Measurements from ENCODE around the gene EXOC6B.

The EXOC6B gene

GRCh38 chr2:72828840-72829507 is 3.1 kb upstream of the EXOC6B start:
- DNase-seq: peak; percentile 53 to 87
- no peak overlapping the region for H3K4ac ChIP-seq (ENCODE audit: low read depth, low read length)
- no peak overlapping the region for H2BK12ac ChIP-seq (ENCODE audit: low read length)
- no peak overlapping the region for H2AK5ac ChIP-seq (ENCODE audit: low read length)
- H4K8ac ChIP-seq (ENCODE audit: low read depth, low read length): no peak overlapping the region
- no peak overlapping the region for H4K12ac ChIP-seq (ENCODE audit: low read depth, low read length)
- H3K23ac ChIP-seq (ENCODE audit: low read length): no peak overlapping the region
- H3K79me2 ChIP-seq (ENCODE audit: control insufficient read depth, insufficient read depth, low read length, poor library complexity): peaks cover 7% of the 10 kb centered on the region
- no peaks in the 10 kb centered on the region for H3K36me3 ChIP-seq (ENCODE audit: control insufficient read depth in 1 of 2, insufficient read depth in 2 of 2, low read length in 2 of 2)
- H2BK120ac ChIP-seq (ENCODE audit: insufficient read depth, low read length, poor library complexity): no peak overlapping the region
- H3K18ac ChIP-seq (ENCODE audit: low read length): no peak overlapping the region
- peak overlapping the region; percentile 44 for H3K27ac ChIP-seq (ENCODE audit: low read depth, low read length)
- no peak overlapping the region for H2AFZ ChIP-seq (ENCODE audit: insufficient read depth, low read length, poor library complexity)
- no peaks in the 10 kb centered on the region for H3K9me3 ChIP-seq (ENCODE audit: insufficient read depth, low read depth, low read length)
- H3K79me1 ChIP-seq (ENCODE audit: low read length): peaks cover 12% of the 10 kb centered on the region
- no peak overlapping the region for H3K4me3 ChIP-seq (ENCODE audit: low read depth, low read length)
- peak overlapping the region; percentile 44 for H4K91ac ChIP-seq (ENCODE audit: low read depth, low read length)
- H3K4me1 ChIP-seq (ENCODE audit: control insufficient read depth in 1 of 2, insufficient read depth in 2 of 2, low read length in 2 of 2): peaks cover 7 to 8% of the 10 kb centered on the region in 2 experiments
- H3K9ac ChIP-seq (ENCODE audit: low read length): no peak overlapping the region
- no peaks in the 10 kb centered on the region for H3K27me3 ChIP-seq (ENCODE audit: insufficient read depth, low read length)
- no CpG with 5 or more reads among the region's 6 CpGs for WGBS (ENCODE audit: extremely low coverage, insufficient coverage, insufficient read length)
- H3K14ac ChIP-seq (ENCODE audit: low read length): no peak overlapping the region
- H3K4me2 ChIP-seq (ENCODE audit: low read length): no peak overlapping the region
- no peak overlapping the region for H2BK5ac ChIP-seq (ENCODE audit: low read depth, low read length, poor library complexity)

GRCh38 chr2:72827966-72828646 is 2.3 kb upstream of the EXOC6B start:
- no peak overlapping the region for H2BK12ac ChIP-seq (ENCODE audit: low read length)

GRCh38 chr2:72827487-72827886 is 1.7 kb upstream of the EXOC6B start:
- no peak for DNase-seq

More at GRCh38 chr2:72827966-72828646, 2.3 kb upstream of the EXOC6B start:
- DNase-seq: peak; percentile 56 to 93
- Histone ChIP-seq H3K4me3 (ENCODE audit: low read depth, low read length) (no peak overlapping the region), H2BK5ac (ENCODE audit: low read depth, low read length, poor library complexity) (peak overlapping the region; percentile 61), H3K27ac (ENCODE audit: low read depth, low read length) (peak overlapping the region; percentile 44), H2BK120ac (ENCODE audit: insufficient read depth, low read length, poor library complexity) (peak overlapping the region; percentile 70), H3K18ac (ENCODE audit: low read length) (no peak overlapping the region), H4K8ac (ENCODE audit: low read depth, low read length) (no peak overlapping the region), H3K14ac (ENCODE audit: low read length) (no peak overlapping the region), H4K12ac (ENCODE audit: low read depth, low read length) (no peak overlapping the region), H3K79me2 (ENCODE audit: control insufficient read depth, insufficient read depth, low read length, poor library complexity) (peaks cover 7% of the 10 kb centered on the region), H3K27me3 (ENCODE audit: insufficient read depth, low read length) (no peaks in the 10 kb centered on the region), H3K79me1 (ENCODE audit: low read length) (peaks cover 12% of the 10 kb centered on the region), H3K4me2 (ENCODE audit: low read length) (peak overlapping the region; percentile 52), H3K9me3 (ENCODE audit: insufficient read depth, low read depth, low read length) (no peaks in the 10 kb centered on the region), H2AK5ac (ENCODE audit: low read length) (no peak overlapping the region), H3K4ac (ENCODE audit: low read depth, low read length) (no peak overlapping the region), H3K36me3 (ENCODE audit: control insufficient read depth in 1 of 2, insufficient read depth in 2 of 2, low read length in 2 of 2) (no peaks in the 10 kb centered on the region), H3K4me1 (ENCODE audit: control insufficient read depth in 1 of 2, insufficient read depth in 2 of 2, low read length in 2 of 2) (peaks cover 7 to 10% of the 10 kb centered on the region in 2 experiments), H3K23ac (ENCODE audit: low read length) (no peak overlapping the region), H4K91ac (ENCODE audit: low read depth, low read length) (peak overlapping the region; percentile 10), H3K9ac (ENCODE audit: low read length) (no peak overlapping the region), H2AFZ (ENCODE audit: insufficient read depth, low read length, poor library complexity) (no peak overlapping the region)
- no CpG with 5 or more reads among the region's 5 CpGs for WGBS (ENCODE audit: extremely low coverage, insufficient coverage, insufficient read length)

GRCh38 chr2:72826156-72826477 is 284 bp upstream of the EXOC6B start:
- Histone ChIP-seq H3K4me2 (ENCODE audit: low read length) (no peak overlapping the region), H3K79me1 (ENCODE audit: low read length) (peaks cover 12% of the 10 kb centered on the region), H2BK120ac (ENCODE audit: insufficient read depth, low read length, poor library complexity) (no peak overlapping the region), H3K14ac (ENCODE audit: low read length) (no peak overlapping the region), H3K18ac (ENCODE audit: low read length) (no peak overlapping the region), H4K8ac (ENCODE audit: low read depth, low read length) (peak overlapping the region; percentile 10), H3K79me2 (ENCODE audit: control insufficient read depth, insufficient read depth, low read length, poor library complexity) (peaks cover 7% of the 10 kb centered on the region), H3K9me3 (ENCODE audit: insufficient read depth, low read depth, low read length) (no peaks in the 10 kb centered on the region), H3K4me1 (ENCODE audit: control insufficient read depth in 1 of 2, insufficient read depth in 2 of 2, low read length in 2 of 2) (peaks cover 7 to 10% of the 10 kb centered on the region in 2 experiments), H4K91ac (ENCODE audit: low read depth, low read length) (no peak overlapping the region), H3K9ac (ENCODE audit: low read length) (no peak overlapping the region), H2AK5ac (ENCODE audit: low read length) (no peak overlapping the region), H2AFZ (ENCODE audit: insufficient read depth, low read length, poor library complexity) (no peak overlapping the region), H3K27ac (ENCODE audit: low read depth, low read length) (no peak overlapping the region), H3K36me3 (ENCODE audit: control insufficient read depth in 1 of 2, insufficient read depth in 2 of 2, low read length in 2 of 2) (no peaks in the 10 kb centered on the region), H3K27me3 (ENCODE audit: insufficient read depth, low read length) (no peaks in the 10 kb centered on the region), H2BK5ac (ENCODE audit: low read depth, low read length, poor library complexity) (no peak overlapping the region), H2BK12ac (ENCODE audit: low read length) (peak overlapping the region; percentile 37), H4K12ac (ENCODE audit: low read depth, low read length) (no peak overlapping the region), H3K23ac (ENCODE audit: low read length) (no peak overlapping the region), H3K4ac (ENCODE audit: low read depth, low read length) (no peak overlapping the region), H3K4me3 (ENCODE audit: low read depth, low read length) (no peak overlapping the region)
- no CpG with 5 or more reads among the region's 10 CpGs for WGBS (ENCODE audit: extremely low coverage, insufficient coverage, insufficient read length)
- no peak for DNase-seq

More at GRCh38 chr2:72827487-72827886, 1.7 kb upstream of the EXOC6B start:
- H4K12ac ChIP-seq (ENCODE audit: low read depth, low read length): no peak overlapping the region
- no peak overlapping the region for H2BK12ac ChIP-seq (ENCODE audit: low read length)
- H3K9me3 ChIP-seq (ENCODE audit: insufficient read depth, low read depth, low read length): no peaks in the 10 kb centered on the region
- no peak overlapping the region for H2BK5ac ChIP-seq (ENCODE audit: low read depth, low read length, poor library complexity)
- no peak overlapping the region for H3K14ac ChIP-seq (ENCODE audit: low read length)
- H3K9ac ChIP-seq (ENCODE audit: low read length): no peak overlapping the region
- H3K27me3 ChIP-seq (ENCODE audit: insufficient read depth, low read length): no peaks in the 10 kb centered on the region
- H4K8ac ChIP-seq (ENCODE audit: low read depth, low read length): no peak overlapping the region
- no peak overlapping the region for H3K23ac ChIP-seq (ENCODE audit: low read length)
- H3K4ac ChIP-seq (ENCODE audit: low read depth, low read length): no peak overlapping the region
- no peak overlapping the region for H3K4me2 ChIP-seq (ENCODE audit: low read length)
- H3K27ac ChIP-seq (ENCODE audit: low read depth, low read length): no peak overlapping the region
- no peak overlapping the region for H3K4me3 ChIP-seq (ENCODE audit: low read depth, low read length)
- H3K36me3 ChIP-seq (ENCODE audit: control insufficient read depth in 1 of 2, insufficient read depth in 2 of 2, low read length in 2 of 2): no peaks in the 10 kb centered on the region
- H2AK5ac ChIP-seq (ENCODE audit: low read length): no peak overlapping the region
- no peak overlapping the region for H2BK120ac ChIP-seq (ENCODE audit: insufficient read depth, low read length, poor library complexity)
- no CpG with 5 or more reads among the region's 1 CpG for WGBS (ENCODE audit: extremely low coverage, insufficient coverage, insufficient read length)
- no peak overlapping the region for H4K91ac ChIP-seq (ENCODE audit: low read depth, low read length)
- H3K4me1 ChIP-seq (ENCODE audit: control insufficient read depth in 1 of 2, insufficient read depth in 2 of 2, low read length in 2 of 2): peaks cover 7 to 10% of the 10 kb centered on the region in 2 experiments
- no peak overlapping the region for H3K18ac ChIP-seq (ENCODE audit: low read length)
- peaks cover 7% of the 10 kb centered on the region for H3K79me2 ChIP-seq (ENCODE audit: control insufficient read depth, insufficient read depth, low read length, poor library complexity)
- peaks cover 12% of the 10 kb centered on the region for H3K79me1 ChIP-seq (ENCODE audit: low read length)
- H2AFZ ChIP-seq (ENCODE audit: insufficient read depth, low read length, poor library complexity): no peak overlapping the region
